Fibroblast of the aortic adventitia (primary cell): Measurements from ENCODE around the gene RASEF. TPM values are rescaled to one million over a fixed set of nuclear protein-coding genes. Genes with fewer than 3 reads are reported as not detected.

ENCODE experiments used
- DNase-seq: peaks from one replicate; pipeline ENCODE4 v3.0.0-alpha.2; 2010; ENCODE audit warnings: low read depth
- H3K4me3 ChIP-seq: 2 replicates; pipeline ENCODE4 v1.5.1; 2011; ENCODE audit warnings: low read depth, mild to moderate bottlenecking, control low read depth, low read length, moderate library complexity
- CTCF ChIP-seq: IDR thresholded peaks from 2 replicates; pipeline ENCODE4 v1.5.1; 2011; ENCODE audit warnings: mild to moderate bottlenecking, low read length, control low read depth, inconsistent platforms; ENCODE audit not compliant: insufficient read depth
- total RNA-seq: library from RNA; depleted of rRNA; stranded (reverse); fragments of >200 nt; gene quantifications from 2 replicates; pipeline ENCODE4 v1.2.3, GENCODE V29; 2012; ENCODE audit warnings: low replicate concordance

RASEF gene
- total RNA-seq, 1 donor, result 0.27 TPM

- DNase-seq, result no peak
- H3K4me3 ChIP-seq, result no peak overlapping the region
- no peak for TF ChIP-seq CTCF
Measured at GRCh38 chr9:82968816-82969215, 94.1 kb downstream of the RASEF start.

DNA sequence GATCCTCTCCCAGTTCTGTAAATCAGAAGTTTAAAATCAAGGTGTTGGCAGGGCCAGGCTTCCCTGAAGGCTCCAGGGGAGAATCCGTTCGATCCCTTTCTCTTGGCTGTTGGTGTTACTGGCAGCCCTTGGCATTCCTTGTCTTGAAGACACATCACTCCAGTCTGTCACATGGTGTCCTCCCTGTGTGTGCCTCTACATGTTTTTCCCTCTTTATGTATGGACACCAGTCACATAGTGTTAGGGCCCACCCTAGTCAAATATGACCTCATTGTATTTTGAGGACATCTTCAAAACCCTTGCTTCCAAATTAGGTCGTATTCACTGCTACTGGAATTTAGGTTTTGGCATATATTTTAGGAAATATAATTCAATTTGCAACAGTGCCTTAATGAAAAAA lies 94.6 kb downstream of the RASEF start:
- H3K4me3 ChIP-seq, result no peak overlapping the region
- DNase-seq, result no peak
- no peak for TF ChIP-seq CTCF

DNA sequence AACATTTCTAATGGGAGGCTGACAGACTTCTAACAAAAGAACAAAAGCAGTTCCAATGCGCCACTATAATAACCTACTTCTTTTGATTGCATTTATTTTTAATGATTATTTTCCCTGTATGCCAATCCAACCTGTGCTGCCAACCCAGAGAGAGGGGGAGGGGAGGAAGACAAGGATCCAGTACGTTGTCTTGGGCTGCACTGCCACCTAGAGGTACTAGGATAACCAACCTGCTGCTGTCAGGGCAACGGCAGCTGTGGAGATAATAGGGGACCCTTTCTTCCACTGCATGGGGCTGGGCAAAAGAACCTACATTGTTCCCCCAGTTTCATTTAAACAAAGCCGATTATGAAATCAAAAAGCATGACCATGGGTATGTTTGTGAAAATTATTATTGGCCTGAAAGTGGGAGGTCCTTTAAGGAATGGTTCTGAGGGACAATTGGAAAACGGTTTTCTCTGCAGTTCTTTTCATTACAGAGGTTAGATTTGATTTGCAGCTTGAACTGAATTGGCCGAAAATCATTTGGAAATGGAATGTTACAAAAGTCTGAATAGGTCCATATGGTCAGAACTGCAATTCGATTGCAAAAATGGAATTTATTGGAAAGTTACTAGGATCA lies 101.3 kb downstream of the RASEF start:
- DNase-seq, result peak; percentile 77
- peak; percentile 88 for TF ChIP-seq CTCF
- no peak overlapping the region for H3K4me3 ChIP-seq

- TF ChIP-seq CTCF, result no peak
- H3K4me3 ChIP-seq, result no peak overlapping the region
- no peak for DNase-seq
Measured at GRCh38 chr9:82957529-82958379, 105.2 kb downstream of the RASEF start.

DNA sequence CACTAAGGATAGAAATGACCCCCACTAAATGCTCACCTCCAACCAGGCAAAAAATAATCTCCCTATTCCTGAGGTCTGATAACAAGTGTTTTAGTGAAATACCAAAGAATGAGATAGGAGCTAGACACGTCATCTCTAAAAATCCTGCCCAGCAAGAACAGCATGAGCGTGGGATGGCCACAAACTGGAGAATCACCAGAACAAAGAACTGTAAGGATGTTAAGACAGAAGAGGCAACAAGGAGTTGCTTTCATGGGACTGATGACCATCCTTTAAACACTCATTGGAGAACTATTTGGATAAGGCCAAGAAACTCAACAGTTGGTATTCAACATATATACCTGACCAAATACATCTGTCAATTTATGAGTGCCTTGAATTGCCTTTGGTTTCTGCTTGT lies 113.7 kb downstream of the RASEF start:
- no peak overlapping the region for H3K4me3 ChIP-seq
- no peak for TF ChIP-seq CTCF
- peak; percentile 19 for DNase-seq

GRCh38 chr9:82940376-82940775 lies 122.6 kb downstream of the RASEF start:
- no peak for TF ChIP-seq CTCF

More at GRCh38 chr9:82940376-82940775, 122.6 kb downstream of the RASEF start:
- H3K4me3 ChIP-seq, result no peak overlapping the region
- no peak for DNase-seq
